ENCODE results near the gene KCTD13.
"Not testable (repeated sequence)": the region's sequence is repeated elsewhere in the genome, so short reads cannot be mapped to it uniquely, and the experiment has no call there.

KCTD13 gene

DNA sequence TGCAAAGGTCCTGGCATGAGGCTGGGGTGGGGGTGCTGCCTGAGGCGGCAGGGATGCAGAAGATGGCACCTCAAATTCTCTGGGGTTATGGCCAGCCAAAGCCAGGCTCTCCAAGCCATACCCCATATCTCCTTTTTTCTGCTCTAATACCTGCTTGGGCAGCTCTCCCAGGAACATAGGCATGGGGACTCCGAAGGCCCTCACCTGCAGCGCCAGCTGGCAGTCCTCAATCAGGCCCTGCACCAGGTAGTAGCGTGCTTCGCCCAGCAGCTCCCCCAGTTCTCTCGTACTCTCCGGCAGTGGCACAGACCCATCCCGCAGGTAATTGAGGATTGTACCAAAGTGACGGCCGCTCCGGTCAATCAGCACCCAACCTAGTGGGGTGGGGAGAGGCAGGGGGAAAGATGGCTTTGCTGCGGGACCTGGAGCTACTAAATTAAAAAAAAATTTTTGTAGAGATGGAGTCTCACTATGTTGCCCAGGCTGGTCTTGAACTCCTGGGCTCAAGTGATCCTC is 3.0 kb downstream of the KCTD13 start:
- Mint-ChIP-seq H3K4me1 (ENCODE audit: low read depth) (peaks cover 34% of the 10 kb centered on the region), H3K9me3 (no peaks in the 10 kb centered on the region), H3K4me3 (no peak overlapping the region), H3K36me3 (ENCODE audit: low read depth) (peaks cover 71% of the 10 kb centered on the region), H3K27me3 (no peaks in the 10 kb centered on the region), H3K27ac (no peak overlapping the region)
- intact Hi-C loops (cut with micrococcal nuclease), result no loop called here

DNA sequence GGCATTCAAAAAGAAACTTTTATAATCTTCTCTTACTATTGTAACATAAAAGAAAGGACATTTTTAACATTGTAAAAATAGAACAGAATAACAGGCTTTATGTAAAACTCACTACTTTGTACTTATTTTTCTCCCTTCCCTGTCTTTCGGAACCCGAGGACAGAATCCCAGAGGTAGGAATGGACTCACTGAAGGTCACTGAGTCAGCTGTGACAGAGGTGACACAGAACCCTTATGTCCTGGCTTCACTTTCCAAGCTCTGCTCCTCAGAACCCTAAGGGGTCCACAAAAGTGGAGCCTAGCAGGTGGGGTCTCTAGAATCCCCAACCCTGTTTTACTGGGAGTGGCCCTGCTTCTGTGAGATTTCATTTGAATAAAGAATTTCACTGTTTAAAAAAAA is 3.7 kb downstream of the KCTD13 start:
- no peak overlapping the region for H3K27ac Mint-ChIP-seq
- peaks cover 78% of the 10 kb centered on the region for H3K36me3 Mint-ChIP-seq (ENCODE audit: low read depth)
- H3K27me3 Mint-ChIP-seq, result no peaks in the 10 kb centered on the region
- peaks cover 30% of the 10 kb centered on the region for H3K4me1 Mint-ChIP-seq (ENCODE audit: low read depth)
- no peak overlapping the region for H3K4me3 Mint-ChIP-seq
- intact Hi-C loops (cut with micrococcal nuclease), result no loop called here
- H3K9me3 Mint-ChIP-seq, result no peaks in the 10 kb centered on the region

DNA sequence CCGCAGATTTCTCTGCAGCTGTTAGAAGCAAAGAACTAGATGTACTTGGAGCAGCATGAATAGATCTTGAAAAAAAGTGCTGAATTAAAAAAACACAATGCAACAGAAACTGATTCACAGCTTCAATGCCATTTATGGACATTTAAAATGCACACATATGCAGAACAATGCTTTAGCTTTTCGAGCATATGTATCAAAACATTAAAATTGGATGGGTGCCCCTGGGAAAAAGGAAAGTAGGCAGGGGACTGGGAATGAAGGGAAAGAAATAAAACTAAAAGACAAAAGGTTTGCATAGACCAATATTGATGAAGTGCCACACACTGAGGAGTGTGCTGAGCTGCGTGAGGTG is 5.0 kb downstream of the KCTD13 start:
- intact Hi-C loops (cut with micrococcal nuclease), result no loop called here
- Mint-ChIP-seq H3K4me1 (ENCODE audit: low read depth) (peaks cover 16% of the 10 kb centered on the region), H3K36me3 (ENCODE audit: low read depth) (peaks cover 87% of the 10 kb centered on the region), H3K4me3 (no peak overlapping the region), H3K27ac (no peak overlapping the region), H3K27me3 (no peaks in the 10 kb centered on the region), H3K9me3 (no peaks in the 10 kb centered on the region)

DNA sequence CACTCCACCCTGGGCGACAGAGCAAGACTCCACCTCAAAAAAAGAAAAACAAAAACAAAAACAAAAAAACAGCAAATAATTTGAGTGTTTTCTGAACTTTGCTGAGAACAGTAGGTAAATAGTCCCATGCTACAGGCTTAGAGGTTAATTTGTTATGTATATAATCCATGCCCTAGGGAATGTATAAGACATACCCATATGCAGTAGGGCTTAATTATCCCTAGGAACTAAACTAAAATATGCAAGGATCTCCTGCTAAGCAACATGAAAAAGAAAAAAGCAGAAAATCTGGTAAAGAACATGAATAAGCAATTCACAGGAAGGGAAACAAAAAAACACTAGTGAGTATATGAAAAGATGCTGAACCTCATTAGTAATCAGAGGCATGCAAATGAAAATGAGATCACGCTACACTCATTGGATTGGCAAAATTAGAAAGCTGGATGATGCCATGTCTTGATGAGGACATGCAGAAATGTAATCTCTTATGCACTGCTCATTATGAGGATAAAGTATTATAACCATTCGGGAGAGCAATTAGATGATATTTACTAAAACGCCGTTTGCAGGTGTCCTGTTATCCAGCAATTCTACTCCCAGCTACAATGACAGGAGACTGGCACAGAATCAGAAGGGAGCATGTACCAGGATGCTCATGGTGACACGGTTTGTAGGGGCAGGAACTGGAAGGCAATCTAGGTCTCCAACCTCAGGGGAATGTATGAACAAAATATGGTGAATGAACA is 5.6 kb downstream of the KCTD13 start:
- Mint-ChIP-seq H3K4me1 (ENCODE audit: low read depth) (peaks cover 15% of the 10 kb centered on the region), H3K36me3 (ENCODE audit: low read depth) (peaks cover 87% of the 10 kb centered on the region), H3K27me3 (no peaks in the 10 kb centered on the region), H3K9me3 (no peaks in the 10 kb centered on the region), H3K4me3 (no peak overlapping the region), H3K27ac (no peak overlapping the region)
- intact Hi-C loops (cut with micrococcal nuclease), result no loop called here

DNA sequence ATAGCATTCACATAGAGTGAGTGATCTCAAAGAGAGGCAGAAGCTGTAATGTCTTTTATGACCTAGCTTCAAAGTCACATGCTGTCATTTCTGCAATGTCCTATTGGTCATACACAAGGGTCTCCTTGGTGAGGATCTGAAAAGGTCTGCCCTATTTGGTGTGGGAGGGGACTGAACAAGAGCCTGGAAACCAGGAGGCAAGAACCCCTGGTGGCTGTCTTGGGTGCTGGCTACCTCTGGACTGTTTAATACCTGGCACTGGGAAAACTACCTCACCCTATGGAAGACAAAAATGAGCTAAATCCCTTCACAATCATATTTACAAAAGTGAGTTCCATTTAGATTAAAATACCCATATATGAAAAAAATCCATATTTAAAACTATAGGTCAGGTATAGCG is 9.0 kb downstream of the KCTD13 start:
- no peak overlapping the region for H3K4me3 Mint-ChIP-seq
- H3K9me3 Mint-ChIP-seq, result no peaks in the 10 kb centered on the region
- no peaks in the 10 kb centered on the region for H3K4me1 Mint-ChIP-seq (ENCODE audit: low read depth)
- H3K27me3 Mint-ChIP-seq, result no peaks in the 10 kb centered on the region
- H3K27ac Mint-ChIP-seq, result no peak overlapping the region
- intact Hi-C loops (cut with micrococcal nuclease), result loop anchor here (10.0 kb wide), 1 partner anchor 88 kb away; no protein-coding TSS in a partner anchor
- H3K36me3 Mint-ChIP-seq (ENCODE audit: low read depth), result peaks cover 91% of the 10 kb centered on the region

DNA sequence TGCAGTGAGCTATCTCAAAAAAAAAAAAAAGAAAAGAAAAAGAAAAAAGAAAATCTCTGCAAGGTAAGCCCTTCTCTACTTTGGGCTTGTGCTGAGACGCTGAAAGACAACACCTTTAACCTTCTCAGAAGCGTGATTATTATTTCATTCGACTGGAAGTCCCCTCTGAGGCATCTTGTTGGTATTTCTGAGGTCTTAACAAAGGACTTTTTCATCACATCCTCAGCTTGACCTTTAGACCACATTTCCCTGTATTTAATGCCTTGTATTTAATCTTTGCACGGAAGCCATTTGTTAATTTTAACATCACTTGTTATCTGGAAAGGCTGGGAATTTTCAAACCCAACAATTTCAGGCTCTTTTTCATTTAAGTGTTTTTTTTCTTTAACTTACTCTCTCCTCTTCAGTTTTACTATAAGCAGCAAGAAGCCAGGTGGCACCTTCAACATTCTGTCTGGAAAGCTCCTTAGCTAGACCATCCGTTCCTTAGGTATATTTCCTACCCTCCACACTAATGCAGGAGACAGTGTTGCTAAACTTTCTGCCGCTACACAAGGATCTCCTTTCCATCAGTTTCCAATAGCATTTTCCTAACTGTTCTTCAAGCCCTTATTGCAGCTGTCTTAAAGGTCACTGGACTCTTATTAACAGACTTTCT is 10.3 kb downstream of the KCTD13 start:
- Mint-ChIP-seq H3K36me3 (ENCODE audit: low read depth) (peaks cover 91% of the 10 kb centered on the region), H3K9me3 (no peaks in the 10 kb centered on the region), H3K4me1 (ENCODE audit: low read depth) (peaks cover 8% of the 10 kb centered on the region), H3K27ac (no peak overlapping the region), H3K4me3 (no peak overlapping the region), H3K27me3 (no peaks in the 10 kb centered on the region)
- intact Hi-C loops (cut with micrococcal nuclease), result loop anchor here (10.0 kb wide), 1 partner anchor 89 kb away; no protein-coding TSS in a partner anchor

DNA sequence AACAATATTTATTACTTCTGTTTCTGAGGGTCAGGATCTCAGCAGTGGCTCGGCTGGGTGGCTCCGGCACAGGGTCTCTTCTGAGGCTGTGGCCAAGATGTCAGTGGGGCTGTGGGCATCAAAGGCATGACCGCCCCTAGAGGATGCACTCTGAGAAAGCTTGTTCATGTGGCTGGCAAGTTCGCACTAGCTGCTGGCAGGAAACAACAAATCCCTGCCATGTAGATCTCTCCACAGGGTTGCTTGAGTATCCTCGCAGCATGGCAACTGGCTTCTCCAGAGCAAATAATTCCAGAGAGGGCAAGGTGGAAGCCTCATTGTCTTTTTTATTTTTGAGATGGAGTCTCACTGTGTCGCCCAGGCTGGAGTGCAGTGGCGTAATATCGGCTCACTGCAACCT is 12.5 kb downstream of the KCTD13 start:
- H3K9me3 Mint-ChIP-seq, result no peaks in the 10 kb centered on the region
- intact Hi-C loops (cut with micrococcal nuclease), result loop anchor here (10.0 kb wide), 1 partner anchor 91 kb away; no protein-coding TSS in a partner anchor
- peaks cover 18% of the 10 kb centered on the region for H3K4me1 Mint-ChIP-seq (ENCODE audit: low read depth)
- H3K27me3 Mint-ChIP-seq, result no peaks in the 10 kb centered on the region
- H3K36me3 Mint-ChIP-seq (ENCODE audit: low read depth), result peaks cover 75% of the 10 kb centered on the region
- no peak overlapping the region for H3K4me3 Mint-ChIP-seq
- H3K27ac Mint-ChIP-seq, result no peak overlapping the region

DNA sequence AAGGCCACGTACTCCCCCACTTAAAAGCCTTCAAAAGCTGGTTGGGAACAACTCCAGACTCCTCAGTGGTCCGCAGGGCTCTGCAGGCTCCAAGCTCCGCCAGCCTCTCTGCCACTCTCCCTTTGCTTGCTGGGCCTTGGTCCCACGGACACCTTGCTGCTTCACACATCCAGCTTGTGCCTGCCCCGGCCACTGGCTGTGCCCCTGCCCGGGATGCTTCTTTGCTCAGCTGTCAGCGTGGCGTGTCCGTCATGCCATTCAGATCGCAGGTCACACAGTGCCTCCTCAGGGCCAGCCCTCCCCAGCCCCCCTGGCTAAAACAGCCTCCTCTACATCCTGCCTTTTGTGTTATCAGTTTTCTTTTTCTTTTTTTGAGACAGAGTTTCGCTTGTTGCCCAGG is 13.9 kb downstream of the KCTD13 start:
- Mint-ChIP-seq H3K4me3 (no peak overlapping the region), H3K27me3 (no peaks in the 10 kb centered on the region), H3K27ac (no peak overlapping the region), H3K36me3 (ENCODE audit: low read depth) (peaks cover 77% of the 10 kb centered on the region), H3K9me3 (no peaks in the 10 kb centered on the region), H3K4me1 (ENCODE audit: low read depth) (peaks cover 18% of the 10 kb centered on the region)
- intact Hi-C loops (cut with micrococcal nuclease), result loop anchor here (10.0 kb wide), 1 partner anchor 93 kb away; no protein-coding TSS in a partner anchor

DNA sequence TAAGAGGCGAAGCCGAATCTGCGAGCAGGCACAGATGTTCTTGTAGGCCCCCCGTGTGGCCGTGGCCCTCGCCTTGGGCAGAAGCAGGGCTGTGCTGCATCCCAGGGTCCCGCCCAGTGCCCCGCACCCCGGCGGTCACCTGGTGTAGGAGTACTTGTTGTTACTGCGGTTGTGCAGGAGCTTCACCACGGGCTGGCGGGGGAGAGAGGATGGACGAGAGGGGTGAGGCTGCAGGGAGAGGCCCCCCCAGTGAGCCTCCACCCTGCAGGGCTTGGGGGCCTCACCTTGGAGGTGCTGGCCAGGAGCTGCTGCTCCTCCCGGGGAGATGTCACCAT is 14.4 kb downstream of the KCTD13 start:
- H3K9me3 Mint-ChIP-seq, result no peaks in the 10 kb centered on the region
- H3K4me1 Mint-ChIP-seq (ENCODE audit: low read depth), result peaks cover 18% of the 10 kb centered on the region
- H3K36me3 Mint-ChIP-seq (ENCODE audit: low read depth), result peaks cover 77% of the 10 kb centered on the region
- intact Hi-C loops (cut with micrococcal nuclease), result loop anchor here (10.0 kb wide), 1 partner anchor 93 kb away; no protein-coding TSS in a partner anchor
- no peaks in the 10 kb centered on the region for H3K27me3 Mint-ChIP-seq
- H3K27ac Mint-ChIP-seq, result no peak overlapping the region
- H3K4me3 Mint-ChIP-seq, result no peak overlapping the region

DNA sequence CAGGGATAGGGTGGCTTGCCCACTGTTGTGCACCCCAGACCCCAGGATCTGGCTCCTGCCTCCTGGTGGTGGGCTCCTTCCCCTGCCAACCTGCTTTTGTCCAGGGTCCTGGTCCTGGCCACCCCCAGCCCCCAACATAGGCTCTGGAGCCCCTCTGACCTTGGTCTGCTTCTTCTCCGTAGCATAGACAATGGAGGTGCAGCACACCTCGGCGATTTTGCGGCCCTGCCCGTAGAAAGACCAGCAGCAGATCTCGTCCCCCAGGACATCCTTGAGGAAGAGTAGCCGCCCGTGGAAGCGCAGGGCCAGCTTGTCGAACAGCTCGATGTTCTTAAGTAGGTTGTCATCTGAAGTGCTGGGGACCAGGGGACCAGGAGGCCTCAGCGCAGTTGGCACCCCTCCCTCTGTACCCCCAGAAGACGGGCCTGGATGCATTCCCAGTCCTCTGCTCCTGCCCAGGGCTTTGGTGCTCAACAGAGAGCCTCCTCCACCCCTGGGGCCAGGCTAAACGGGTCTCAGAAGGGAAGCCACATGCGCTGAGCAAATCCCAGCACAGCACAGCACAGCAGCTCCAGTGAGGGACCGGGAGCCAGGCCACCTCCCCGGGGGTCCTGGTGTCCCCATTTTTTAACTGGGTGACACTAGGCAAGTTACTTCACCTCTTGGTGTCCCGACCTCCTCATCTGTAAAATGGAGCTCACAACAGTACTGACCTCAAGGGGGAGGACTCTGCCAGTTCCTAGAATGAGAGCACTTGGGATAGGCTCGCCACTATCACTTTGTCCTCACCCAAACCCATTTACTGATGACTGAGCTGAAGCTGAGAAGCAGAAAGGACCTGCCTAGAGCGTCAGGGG is 15.0 kb downstream of the KCTD13 start:
- H3K4me1 Mint-ChIP-seq (ENCODE audit: low read depth), result peaks cover 18% of the 10 kb centered on the region
- no peaks in the 10 kb centered on the region for H3K27me3 Mint-ChIP-seq
- peaks cover 77% of the 10 kb centered on the region for H3K36me3 Mint-ChIP-seq (ENCODE audit: low read depth)
- no peak overlapping the region for H3K4me3 Mint-ChIP-seq
- H3K9me3 Mint-ChIP-seq, result no peaks in the 10 kb centered on the region
- no peak overlapping the region for H3K27ac Mint-ChIP-seq
- intact Hi-C loops (cut with micrococcal nuclease), result loop anchor here (10.0 kb wide), 1 partner anchor 94 kb away; no protein-coding TSS in a partner anchor

DNA sequence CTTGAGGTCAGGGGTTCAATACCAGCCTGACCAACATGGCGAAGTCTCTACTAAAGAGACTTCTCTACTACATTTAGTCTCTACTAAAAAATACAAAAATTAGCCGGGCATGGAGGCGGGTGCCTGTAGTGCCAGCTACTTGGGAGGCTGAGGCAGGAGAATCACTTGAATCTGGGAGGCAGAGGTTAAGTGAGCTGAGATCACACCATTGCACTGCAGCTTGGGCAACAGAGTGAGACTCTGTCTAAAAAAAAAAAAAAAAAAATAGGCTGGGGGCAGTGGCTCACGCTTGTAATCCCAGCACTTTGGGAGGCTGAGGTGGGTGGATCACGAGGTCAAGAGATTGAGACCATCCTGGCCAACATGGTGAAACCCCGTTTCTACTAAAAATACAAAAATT is 16.2 kb downstream of the KCTD13 start:
- intact Hi-C loops (cut with micrococcal nuclease), result loop anchor here (10.0 kb wide), 1 partner anchor 95 kb away; no protein-coding TSS in a partner anchor
- not testable (repeated sequence) for H3K27ac Mint-ChIP-seq, H3K9me3 Mint-ChIP-seq, H3K27me3 Mint-ChIP-seq, H3K4me3 Mint-ChIP-seq
- Mint-ChIP-seq H3K36me3 (ENCODE audit: low read depth) (peaks cover 65% of the 10 kb centered on the region), H3K4me1 (ENCODE audit: low read depth) (peaks cover 18% of the 10 kb centered on the region)

DNA sequence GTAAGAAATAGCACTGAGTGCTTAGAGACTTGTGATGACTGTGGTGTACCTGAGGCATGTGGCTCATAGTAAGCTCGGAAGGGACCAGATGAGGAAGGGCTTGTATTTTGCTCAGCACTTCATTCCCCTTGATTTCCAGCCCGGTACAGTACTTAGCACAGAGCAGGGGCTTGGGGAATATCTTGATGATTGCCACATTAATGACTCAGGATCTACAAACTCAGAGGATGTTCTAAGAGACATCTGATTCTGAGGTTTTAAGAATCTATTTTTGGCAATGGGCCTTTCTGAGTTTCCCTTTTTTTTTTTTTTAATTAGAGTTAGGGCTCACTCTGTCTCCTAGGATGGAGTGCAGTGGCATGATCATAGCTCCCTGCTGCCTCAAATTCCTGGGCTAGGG is 16.6 kb downstream of the KCTD13 start:
- Mint-ChIP-seq H3K27ac (no peak overlapping the region), H3K27me3 (no peaks in the 10 kb centered on the region), H3K36me3 (ENCODE audit: low read depth) (peaks cover 60% of the 10 kb centered on the region), H3K4me3 (no peak overlapping the region), H3K4me1 (ENCODE audit: low read depth) (peaks cover 18% of the 10 kb centered on the region), H3K9me3 (no peaks in the 10 kb centered on the region)
- intact Hi-C loops (cut with micrococcal nuclease), result no loop called here

DNA sequence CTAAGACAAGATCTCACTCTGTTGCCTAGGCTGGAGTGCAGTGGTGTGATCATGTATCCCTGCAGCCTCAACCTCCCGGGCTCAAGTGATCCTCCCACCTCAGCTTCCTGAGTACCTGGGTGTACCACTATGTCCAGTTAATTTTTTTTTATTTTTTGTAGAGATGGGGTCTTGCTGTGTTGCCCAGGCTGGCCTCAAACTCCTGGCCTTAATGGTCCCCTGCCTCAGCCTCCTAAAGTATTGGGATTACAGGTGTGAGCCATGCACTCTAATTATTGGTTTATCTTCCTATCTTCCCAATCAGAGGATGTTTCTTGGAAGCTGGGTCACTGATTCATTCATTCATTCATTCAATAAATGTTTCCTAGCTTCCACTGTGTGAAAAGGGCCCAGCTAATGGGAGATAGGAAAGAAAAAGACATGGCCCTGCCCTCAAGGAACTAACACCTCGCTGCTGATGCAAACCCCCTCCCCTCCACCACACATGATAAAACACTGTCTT is 17.3 kb downstream of the KCTD13 start:
- Mint-ChIP-seq H3K27ac (no peak overlapping the region), H3K27me3 (no peaks in the 10 kb centered on the region), H3K4me3 (no peak overlapping the region), H3K9me3 (no peaks in the 10 kb centered on the region), H3K36me3 (ENCODE audit: low read depth) (peaks cover 54% of the 10 kb centered on the region), H3K4me1 (ENCODE audit: low read depth) (peaks cover 19% of the 10 kb centered on the region)
- intact Hi-C loops (cut with micrococcal nuclease), result no loop called here
